ENCODE measurements around the gene HES5. TPM values are rescaled to one million over a fixed set of nuclear protein-coding genes. Genes with fewer than 3 reads are reported as not detected.

The HES5 gene
- total RNA-seq, 4 donors from 2014 or later = 0.19 to 0.33 TPM; not detected in 2

GRCh38 chr1:2556678-2557481, 26.8 kb upstream of the HES5 start:
- Histone ChIP-seq H3K4me1 (peaks cover 29 to 64% (median 49%) of the 10 kb centered on the region in 4 donors), H3K36me3 (peaks cover 0 to 40% (median 38%) of the 10 kb centered on the region in 4 donors), H3K4me3 (peak overlapping the region; percentile 62 to 83 (median 71)), H3K27ac (replicated peaks in 1 of 4) (peak overlapping the region; percentile 81 to 90 (median 86)), H3K9me3 (no peaks in the 10 kb centered on the region), H3K27me3 (peaks cover 0 to 3% (median 0%) of the 10 kb centered on the region in 4 donors)
- DNase-seq (ENCODE audit: extremely low spot score) = no peak
- TF ChIP-seq EP300 (IDR thresholded peaks at IDR 0.05) (no peak), CTCF (IDR thresholded peaks at IDR 0.05) (no peak), POLR2AphosphoS5 (IDR thresholded peaks at IDR 0.05) (no peak), POLR2A (IDR thresholded peaks at IDR 0.05; ENCODE audit: low read depth) (no peak)
- intact Hi-C loops (cut with DNase I) = loop anchor here (2.0 kb wide), 1 partner anchor 22 kb away; no protein-coding TSS in a partner anchor
- 13% methylated on average over 7 of the region's 24 CpGs for WGBS

- intact Hi-C loops (cut with DNase I) = loop anchor here (2.0 kb wide), 1 partner anchor 23 kb away; no protein-coding TSS in a partner anchor
- no peak for DNase-seq (ENCODE audit: extremely low spot score)
- H3K4me1 ChIP-seq = peaks cover 29 to 64% (median 49%) of the 10 kb centered on the region in 4 donors
Measured at GRCh38 chr1:2556277-2556677, 26.2 kb upstream of the HES5 start, which contains the start of gene TNFRSF14. Gene TNFRSF14 (plus strand): TSS chr1:2556371. CDS start chr1:2556665, 294 bp downstream.

GRCh38 chr1:2555634-2556276, 25.7 kb upstream of the HES5 start:
- Histone ChIP-seq H3K27me3 (peaks cover 0 to 3% (median 0%) of the 10 kb centered on the region in 4 donors), H3K4me1 (peaks cover 29 to 64% (median 49%) of the 10 kb centered on the region in 4 donors), H3K36me3 (peaks cover 0 to 28% (median 27%) of the 10 kb centered on the region in 4 donors), H3K9me3 (no peaks in the 10 kb centered on the region), H3K4me3 (peak overlapping the region; percentile 62 to 83 (median 71)), H3K27ac (replicated peaks in 1 of 4) (peak overlapping the region; percentile 81 to 90 (median 86))
- peak; percentile 98 for DNase-seq (ENCODE audit: extremely low spot score)
- TF ChIP-seq POLR2AphosphoS5 (IDR thresholded peaks at IDR 0.05) (peak; percentile 87 to 95), POLR2A (IDR thresholded peaks at IDR 0.05; ENCODE audit: low read depth) (peak; percentile 61), EP300 (IDR thresholded peaks at IDR 0.05) (no peak)
- 19% methylated on average over 13 of the region's 26 CpGs for WGBS
- intact Hi-C loops (cut with DNase I) = loop anchor here (2.0 kb wide), 1 partner anchor 23 kb away; no protein-coding TSS in a partner anchor

More at GRCh38 chr1:2556277-2556677, 26.2 kb upstream of the HES5 start, which contains the start of gene TNFRSF14:
- Histone ChIP-seq H3K27me3 (peaks cover 0 to 3% (median 0%) of the 10 kb centered on the region in 4 donors), H3K36me3 (peaks cover 0 to 34% (median 32%) of the 10 kb centered on the region in 4 donors), H3K4me3 (peak within 1 kb of the TSS; percentile 62 to 83 (median 71)), H3K9me3 (no peaks in the 10 kb centered on the region), H3K27ac (replicated peaks in 1 of 4) (peak within 1 kb of the TSS; percentile 81 to 90 (median 86))
- WGBS = 5% methylated on average over 7 of the region's 16 CpGs
- TF ChIP-seq POLR2AphosphoS5 (IDR thresholded peaks at IDR 0.05) (no peak), CTCF (IDR thresholded peaks at IDR 0.05) (peak in 1 of 3 experiments; percentile 19), POLR2A (IDR thresholded peaks at IDR 0.05; ENCODE audit: low read depth) (no peak)

GRCh38 chr1:2554621-2555387, 24.7 kb upstream of the HES5 start:
- Histone ChIP-seq H3K9me3 (no peaks in the 10 kb centered on the region), H3K27me3 (peaks cover 0 to 3% (median 0%) of the 10 kb centered on the region in 4 donors), H3K4me3 (peak overlapping the region; percentile 62 to 83 (median 71)), H3K27ac (replicated peaks in 1 of 4) (peak overlapping the region; percentile 81 to 90 (median 86)), H3K36me3 (peaks cover 0 to 19% (median 17%) of the 10 kb centered on the region in 4 donors), H3K4me1 (peaks cover 30 to 58% (median 50%) of the 10 kb centered on the region in 4 donors)
- no peak for TF ChIP-seq EP300 (IDR thresholded peaks at IDR 0.05)
- TF ChIP-seq POLR2A (IDR thresholded peaks at IDR 0.05; ENCODE audit: low read depth) = no peak
- TF ChIP-seq CTCF (IDR thresholded peaks at IDR 0.05) = peak in 2 of 3 experiments; percentile 24 to 31
- intact Hi-C loops (cut with DNase I) = no loop called here
- DNase-seq (ENCODE audit: extremely low spot score) = no peak
- 66% methylated on average over 10 of the region's 19 CpGs for WGBS
